ENCODE measurements around the gene ABCC4.

DNA sequence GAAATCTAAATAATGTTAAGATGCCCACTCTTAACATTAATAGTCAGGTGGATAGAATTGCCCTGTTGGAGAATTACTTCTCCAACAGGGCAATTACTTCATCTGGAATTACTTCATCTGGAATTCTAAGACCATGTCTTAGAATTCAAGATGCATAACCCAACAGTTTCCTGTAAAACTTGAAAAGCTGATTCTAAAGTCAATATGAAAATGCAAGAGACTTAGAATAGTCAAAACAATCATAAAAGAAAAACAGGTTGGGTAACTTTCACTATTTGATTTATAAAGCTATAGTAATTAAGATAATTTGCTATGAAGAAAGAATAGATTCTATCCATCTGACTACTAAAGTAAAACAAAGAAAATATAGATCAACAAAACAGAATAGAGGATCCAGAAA is 75.2 kb downstream of the ABCC4 start:
- TF ChIP-seq, protein P1, sequence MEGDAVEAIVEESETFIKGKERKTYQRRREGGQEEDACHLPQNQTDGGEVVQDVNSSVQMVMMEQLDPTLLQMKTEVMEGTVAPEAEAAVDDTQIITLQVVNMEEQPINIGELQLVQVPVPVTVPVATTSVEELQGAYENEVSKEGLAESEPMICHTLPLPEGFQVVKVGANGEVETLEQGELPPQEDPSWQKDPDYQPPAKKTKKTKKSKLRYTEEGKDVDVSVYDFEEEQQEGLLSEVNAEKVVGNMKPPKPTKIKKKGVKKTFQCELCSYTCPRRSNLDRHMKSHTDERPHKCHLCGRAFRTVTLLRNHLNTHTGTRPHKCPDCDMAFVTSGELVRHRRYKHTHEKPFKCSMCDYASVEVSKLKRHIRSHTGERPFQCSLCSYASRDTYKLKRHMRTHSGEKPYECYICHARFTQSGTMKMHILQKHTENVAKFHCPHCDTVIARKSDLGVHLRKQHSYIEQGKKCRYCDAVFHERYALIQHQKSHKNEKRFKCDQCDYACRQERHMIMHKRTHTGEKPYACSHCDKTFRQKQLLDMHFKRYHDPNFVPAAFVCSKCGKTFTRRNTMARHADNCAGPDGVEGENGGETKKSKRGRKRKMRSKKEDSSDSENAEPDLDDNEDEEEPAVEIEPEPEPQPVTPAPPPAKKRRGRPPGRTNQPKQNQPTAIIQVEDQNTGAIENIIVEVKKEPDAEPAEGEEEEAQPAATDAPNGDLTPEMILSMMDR (IDR thresholded peaks at IDR 0.05), result no peak
- no peak for TF ChIP-seq EZH2 (IDR thresholded peaks at IDR 0.05; ENCODE audit: borderline replicate concordance, insufficient read depth, low read depth, low read length, poor library complexity, severe bottlenecking)
